Activated T-helper 1 cell treated with Interleukin-2 at 50 U/mL for 16 hours (primary cell): Measurements from ENCODE around the gene ELOVL7.
"Not testable (repeated sequence)": the region's sequence is repeated elsewhere in the genome, so short reads cannot be mapped to it uniquely, and the experiment has no call there.

Experiments
- DNase-seq: peaks from one replicate; pipeline ENCODE4 v3.0.0-alpha.2; 2020; ENCODE audit warnings: low read depth

Gene ELOVL7

DNA sequence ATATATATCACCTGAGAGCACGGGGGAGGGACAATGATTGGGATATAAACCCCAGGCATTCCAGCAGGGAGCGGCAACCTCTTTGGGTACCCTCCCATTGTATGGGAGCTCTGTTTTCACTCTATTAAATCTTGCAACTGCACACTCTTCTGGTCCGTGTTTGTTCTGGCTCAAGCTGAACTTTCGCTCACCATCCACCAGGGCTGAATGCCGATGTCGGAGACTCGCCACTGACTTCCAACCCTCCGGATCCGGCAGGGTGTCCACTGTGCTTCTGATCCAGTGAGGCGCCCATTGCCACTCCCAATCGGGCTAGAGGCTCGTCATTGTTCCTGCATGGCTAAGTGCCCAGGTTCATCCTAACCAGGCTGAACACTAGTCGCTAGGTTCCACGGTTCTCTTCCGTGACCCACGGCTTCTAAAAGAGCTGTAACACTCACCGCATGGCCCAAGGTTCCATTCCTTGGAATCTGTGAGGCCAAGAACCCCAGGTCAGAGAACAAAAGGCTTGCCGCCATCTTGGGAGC lies 48.6 kb downstream of the ELOVL7 start:
- DNase-seq: not testable (repeated sequence)

DNA sequence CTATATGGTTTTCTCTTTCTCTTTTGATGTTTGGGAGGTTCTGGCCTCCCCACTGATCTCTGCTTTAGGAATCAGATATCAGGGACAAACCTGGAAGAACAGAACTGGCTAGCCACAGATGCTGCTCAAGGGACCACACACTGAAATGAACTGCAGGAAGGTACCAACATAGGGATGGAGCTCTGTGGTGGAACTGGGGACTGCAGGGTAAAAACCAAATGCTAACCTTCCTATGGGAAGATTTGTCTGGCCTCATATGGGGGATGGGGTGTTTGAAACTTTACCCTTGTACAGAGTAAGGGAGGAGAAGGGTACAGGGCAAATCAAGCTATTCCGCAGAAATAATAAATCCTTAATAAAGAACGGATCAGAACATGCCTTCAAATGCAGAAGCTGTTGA lies 49.4 kb downstream of the ELOVL7 start:
- DNase-seq: no peak

DNA sequence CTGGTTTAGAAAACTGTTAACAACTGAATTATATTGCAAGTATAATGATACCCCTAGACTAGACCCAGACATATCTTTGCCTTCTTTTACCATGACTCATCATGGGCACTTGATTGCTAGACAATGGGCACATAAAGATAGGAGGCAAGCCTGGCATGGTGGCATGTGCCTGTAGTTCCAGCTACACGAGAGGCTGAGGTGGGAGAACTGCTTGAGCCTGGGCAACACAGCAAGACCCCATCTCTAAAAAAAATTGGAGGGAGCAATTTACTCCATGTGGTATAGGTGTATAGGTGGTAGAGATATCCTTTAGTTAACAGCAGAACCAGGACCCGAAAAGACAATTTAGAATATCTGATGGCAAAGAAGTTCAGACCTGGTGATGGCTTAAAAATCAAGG lies 51.6 kb downstream of the ELOVL7 start:
- DNase-seq: no peak

- no peak for DNase-seq
Observed at GRCh38 chr5:60789551-60789950, 54.5 kb downstream of the ELOVL7 start.

DNA sequence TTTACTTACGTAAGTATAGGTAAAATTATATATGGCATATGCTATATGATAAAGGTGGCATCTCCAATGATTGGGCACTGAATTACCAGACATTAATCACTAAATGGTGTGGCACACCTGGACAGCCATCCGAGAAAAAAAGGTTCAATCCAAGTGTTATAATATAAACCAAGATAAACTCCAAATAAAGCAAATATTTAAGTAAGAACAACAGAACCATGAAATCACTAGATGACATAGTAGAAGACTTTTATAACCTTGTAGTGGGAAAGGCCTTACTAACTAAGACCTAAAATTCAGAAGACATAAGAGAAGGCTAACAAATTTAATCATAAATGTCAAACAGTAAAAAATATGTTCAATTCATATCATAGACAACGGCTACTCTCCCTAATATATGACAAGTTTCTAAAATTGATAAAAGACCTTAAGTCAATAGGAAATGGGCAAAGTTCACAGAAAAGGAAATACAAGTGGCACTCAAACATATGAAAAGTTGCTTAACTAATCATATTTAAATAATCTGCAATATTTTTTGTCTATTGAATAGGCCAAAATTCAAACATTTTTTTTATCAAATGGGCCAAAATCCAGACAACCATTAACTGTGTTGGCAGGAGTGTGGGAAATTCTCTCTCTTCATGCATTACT lies 55.1 kb downstream of the ELOVL7 start:
- no peak for DNase-seq

DNA sequence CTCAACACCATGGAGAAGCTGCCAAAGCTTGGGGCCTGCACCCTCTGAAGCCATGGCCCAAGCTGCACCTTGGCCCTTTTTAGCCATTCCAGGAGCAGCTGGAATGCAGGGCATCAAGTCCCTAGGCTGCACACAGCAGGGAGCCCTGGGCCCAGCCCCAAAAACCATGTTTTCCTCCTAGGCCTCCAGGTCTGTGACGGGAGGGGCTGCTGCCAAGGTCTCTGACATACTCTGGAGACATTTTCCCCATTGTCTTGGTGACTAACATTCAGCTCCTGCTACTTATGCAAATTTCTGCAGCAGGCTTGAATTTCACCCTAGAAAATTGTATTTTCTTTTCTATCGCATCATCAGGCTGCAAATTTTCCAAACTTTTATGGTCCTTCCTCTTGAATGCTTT lies 64.6 kb downstream of the ELOVL7 start:
- no peak for DNase-seq

DNA sequence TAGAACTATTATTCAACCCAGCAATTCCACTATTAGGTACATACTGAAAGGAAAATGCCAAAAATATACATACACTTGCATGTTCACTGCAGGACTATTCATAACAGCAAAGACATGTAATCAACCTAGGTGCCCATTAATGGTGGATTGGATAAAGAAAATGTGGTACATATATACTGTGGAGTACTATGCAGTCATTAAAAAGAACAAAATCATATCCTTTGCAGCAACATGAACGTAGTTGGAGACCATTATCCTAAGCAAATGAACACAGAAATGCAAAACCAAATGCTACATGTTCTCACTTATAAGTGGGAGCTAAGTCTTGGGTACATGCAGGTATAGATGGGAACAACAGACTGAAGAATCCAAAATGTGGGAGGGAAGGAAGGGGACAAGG lies 67.7 kb downstream of the ELOVL7 start:
- no peak for DNase-seq

GRCh38 chr5:60765019-60765709 lies 78.9 kb downstream of the ELOVL7 start:
- no peak for DNase-seq

DNA sequence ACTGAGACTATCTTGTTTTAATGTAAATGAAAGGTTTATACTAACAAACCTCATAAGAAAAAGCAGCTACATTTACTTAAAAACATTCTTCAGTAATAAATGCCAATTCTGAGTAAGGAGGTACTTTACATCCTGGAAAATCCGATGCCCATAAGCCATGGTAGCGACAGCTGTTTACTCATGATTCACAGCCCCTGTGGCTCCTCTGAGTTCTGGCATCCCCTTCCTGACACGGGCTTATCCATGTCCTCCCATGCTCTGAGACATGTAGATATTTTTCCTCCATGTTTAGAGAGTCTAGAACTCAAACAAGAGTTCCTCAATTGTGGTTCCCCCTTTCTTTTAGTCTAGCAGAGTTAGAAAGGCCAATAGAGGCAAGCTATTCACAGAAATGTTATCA lies 81.0 kb downstream of the ELOVL7 start:
- DNase-seq: no peak

GRCh38 chr5:60754495-60754894 lies 89.6 kb downstream of the ELOVL7 start:
- no peak for DNase-seq

GRCh38 chr5:60744682-60745081 lies 99.4 kb downstream of the ELOVL7 start:
- no peak for DNase-seq

DNA sequence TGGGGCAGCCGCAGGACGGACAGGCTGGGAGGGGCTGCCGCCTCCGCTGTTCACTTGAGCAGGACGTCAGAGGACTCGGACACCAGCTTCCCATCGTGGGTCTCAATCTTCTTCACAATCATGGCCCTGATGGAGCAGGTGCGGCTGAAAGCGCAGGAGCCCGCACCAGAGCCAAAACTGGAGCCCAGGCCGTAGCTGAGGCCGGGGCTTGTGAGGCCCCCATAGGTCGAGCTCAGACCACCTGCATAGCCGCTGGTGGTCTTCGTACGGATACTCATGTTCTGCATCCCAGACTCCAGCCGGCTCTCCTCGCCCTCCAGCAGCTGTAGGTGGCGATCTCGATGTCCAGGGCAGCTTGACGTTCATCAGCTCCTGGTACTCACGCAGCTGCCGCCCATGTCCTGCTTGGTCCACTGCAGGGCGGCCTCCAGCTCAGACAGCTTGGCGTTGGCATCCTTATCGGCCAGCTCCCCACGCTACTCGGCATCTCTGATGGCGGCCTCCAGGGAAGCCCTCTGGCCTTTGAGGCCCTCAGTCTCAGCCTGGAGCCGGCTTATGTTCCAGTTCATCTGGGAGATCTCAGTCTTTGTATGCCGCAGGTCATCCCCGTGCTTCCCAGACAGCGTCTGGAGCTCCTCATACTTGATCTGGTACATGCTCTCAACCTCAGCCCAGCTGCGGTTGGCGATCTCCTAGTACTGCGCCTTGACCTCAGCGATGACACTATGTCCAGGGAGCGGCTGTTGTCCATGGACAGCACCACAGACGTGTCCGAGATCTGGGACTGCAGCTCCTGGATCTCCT lies 100.4 kb downstream of the ELOVL7 start:
- no peak for DNase-seq

DNA sequence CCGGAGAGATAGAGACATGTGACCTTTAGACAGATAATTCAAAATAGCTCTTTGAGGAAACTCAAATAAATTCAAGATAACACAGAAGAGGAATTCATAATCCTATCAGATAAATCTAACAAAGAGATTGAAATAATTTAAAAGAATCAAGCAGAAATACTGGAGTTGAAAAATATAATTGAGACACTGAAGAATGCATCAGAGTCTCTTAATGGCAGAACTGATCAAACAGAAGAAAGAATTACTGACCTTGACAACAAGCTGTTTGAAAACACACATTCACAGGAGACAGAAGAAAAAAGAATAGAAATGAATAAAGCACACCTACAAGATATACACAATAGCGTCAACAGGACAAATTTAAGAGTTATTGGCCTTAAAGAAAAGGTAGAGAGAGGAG lies 103.7 kb downstream of the ELOVL7 start:
- no peak for DNase-seq

GRCh38 chr5:60738933-60739332 lies 105.1 kb downstream of the ELOVL7 start:
- no peak for DNase-seq

GRCh38 chr5:60738461-60738860 lies 105.6 kb downstream of the ELOVL7 start:
- no peak for DNase-seq

- not testable (repeated sequence) for DNase-seq
Observed at GRCh38 chr5:60730858-60731257, 113.2 kb downstream of the ELOVL7 start.

- DNase-seq: no peak
Observed at GRCh38 chr5:60727033-60727679, 116.9 kb downstream of the ELOVL7 start.

DNA sequence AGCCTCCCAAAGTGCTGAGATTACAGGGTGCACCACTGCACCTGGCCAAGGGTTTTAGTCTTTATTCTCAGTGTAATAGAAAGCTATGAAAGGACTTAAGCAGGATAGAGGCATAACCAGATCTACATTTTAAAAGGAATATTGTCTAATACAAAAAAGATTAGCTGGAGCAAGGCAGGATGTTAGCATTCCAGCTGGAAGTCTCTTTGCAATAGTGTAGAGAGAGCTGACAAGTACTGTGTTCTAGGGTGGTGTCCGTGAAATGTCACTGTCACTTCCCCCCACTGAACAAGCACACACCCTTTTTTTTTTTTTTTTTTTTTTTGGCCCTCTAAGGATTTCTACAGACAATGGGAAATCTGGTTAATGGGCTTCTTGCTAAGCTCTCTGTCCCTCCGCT lies 119.9 kb downstream of the ELOVL7 start:
- DNase-seq: no peak

DNA sequence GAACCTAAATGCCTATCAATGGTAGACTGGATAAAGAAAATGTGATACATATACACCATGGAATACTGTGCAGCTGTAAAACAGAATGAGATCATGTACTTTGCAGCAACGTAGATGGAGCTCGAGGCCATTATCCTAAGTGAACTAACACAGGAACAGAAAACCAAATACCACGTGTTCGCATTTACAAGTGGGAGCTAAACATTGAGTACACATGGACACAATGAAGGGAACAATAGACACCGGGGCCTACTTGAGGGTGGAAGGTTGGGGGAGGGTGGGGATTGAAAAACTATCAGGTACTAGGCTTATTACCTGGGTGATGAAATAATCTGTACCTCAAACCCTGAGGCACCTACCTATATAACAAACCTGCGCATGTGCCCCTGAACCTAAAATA lies 121.7 kb downstream of the ELOVL7 start:
- DNase-seq: no peak

GRCh38 chr5:60719329-60719728 lies 124.7 kb downstream of the ELOVL7 start:
- no peak for DNase-seq

DNA sequence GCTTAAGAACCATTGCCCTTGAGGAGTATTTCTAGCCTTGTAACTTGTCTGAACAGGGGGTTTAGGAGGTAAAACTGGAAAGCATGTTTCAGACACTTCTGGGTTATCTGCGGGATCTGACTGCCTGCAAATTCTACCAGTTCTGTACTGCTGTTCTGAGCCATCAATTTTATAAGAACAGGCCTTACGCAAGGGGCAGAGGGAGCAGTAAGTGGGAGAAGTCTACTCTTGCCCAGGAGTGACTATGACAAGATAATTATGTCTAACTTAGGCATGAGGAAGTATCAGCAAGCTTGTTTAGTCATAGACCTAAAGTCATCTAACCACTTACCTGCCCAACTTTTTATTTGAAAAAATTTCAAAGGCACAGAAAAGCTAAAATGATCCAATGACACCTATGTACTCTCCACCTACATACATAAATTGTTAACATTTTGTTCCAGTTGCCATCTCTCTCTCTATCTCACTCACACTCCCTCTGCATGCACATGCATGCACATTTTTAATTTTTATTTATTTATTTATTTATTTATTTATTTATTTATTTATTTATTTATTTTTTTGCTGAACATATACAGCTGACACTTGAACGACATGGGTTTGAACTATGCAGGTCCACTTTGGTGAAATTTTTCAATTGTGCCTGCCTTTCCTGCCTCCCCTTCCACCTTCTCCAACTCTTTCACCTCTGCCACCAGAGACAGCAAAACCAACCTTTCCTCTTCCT lies 125.7 kb downstream of the ELOVL7 start:
- no peak for DNase-seq
